NCI-H2227 treated with DMSO at 0.1 percent for 48 hours (cell line): ENCODE measurements around the gene CUX1.

Experiments
- DNase-seq: peaks from one replicate; lab custom pipeline; 2025; lab: John Stamatoyannopoulos, UW

Gene CUX1

GRCh38 chr7:102272075-102272916 lies 454.9 kb downstream of the CUX1 start:
- DNase-seq = peak; percentile 69

- no peak for DNase-seq
These were observed 455.7 kb downstream of the CUX1 start for GRCh38 chr7:102272917-102273748.

GRCh38 chr7:102273749-102274712 lies 456.6 kb downstream of the CUX1 start:
- no peak for DNase-seq

GRCh38 chr7:102275123-102275703 lies 457.8 kb downstream of the CUX1 start:
- no peak for DNase-seq

- DNase-seq = no peak
These were observed 460.5 kb downstream of the CUX1 start for GRCh38 chr7:102277901-102278300.

- DNase-seq = peak; percentile 75
These were observed 462.3 kb downstream of the CUX1 start for GRCh38 chr7:102279537-102280400.

GRCh38 chr7:102280521-102280920 lies 463.1 kb downstream of the CUX1 start:
- DNase-seq = no peak

- no peak for DNase-seq
These were observed 464.4 kb downstream of the CUX1 start for GRCh38 chr7:102281785-102282184.

GRCh38 chr7:102282465-102283362 lies 465.3 kb downstream of the CUX1 start:
- no peak for DNase-seq

GRCh38 chr7:102283477-102284189 lies 466.2 kb downstream of the CUX1 start:
- DNase-seq = no peak

- DNase-seq = no peak
These were observed 467.0 kb downstream of the CUX1 start for GRCh38 chr7:102284399-102284798.

- DNase-seq = no peak
These were observed 467.6 kb downstream of the CUX1 start for GRCh38 chr7:102284891-102285539.

- no peak for DNase-seq
These were observed 468.3 kb downstream of the CUX1 start for GRCh38 chr7:102285540-102286236.

- DNase-seq = peak; percentile 39
These were observed 469.0 kb downstream of the CUX1 start, which contains the start of gene SH2B2 for GRCh38 chr7:102286237-102287110. Gene SH2B2 (plus strand): TSS chr7:102286868. CDS start chr7:102300551, 13,683 bp downstream.

- DNase-seq = no peak
These were observed 469.9 kb downstream of the CUX1 start for GRCh38 chr7:102287111-102287980.

- DNase-seq = peak; percentile 8
These were observed 470.5 kb downstream of the CUX1 start for GRCh38 chr7:102287981-102288278.
